GM21737 (cell line): ENCODE data around the gene TBC1D9.

Source experiments
- ATAC-seq: cut with Tn5 transposase; IDR thresholded peaks from one replicate; pipeline ENCODE4 v1.9.1; 2021; ENCODE audit warnings: mild to moderate bottlenecking, moderate library complexity; ENCODE audit not compliant: unreplicated experiment

Gene TBC1D9

DNA sequence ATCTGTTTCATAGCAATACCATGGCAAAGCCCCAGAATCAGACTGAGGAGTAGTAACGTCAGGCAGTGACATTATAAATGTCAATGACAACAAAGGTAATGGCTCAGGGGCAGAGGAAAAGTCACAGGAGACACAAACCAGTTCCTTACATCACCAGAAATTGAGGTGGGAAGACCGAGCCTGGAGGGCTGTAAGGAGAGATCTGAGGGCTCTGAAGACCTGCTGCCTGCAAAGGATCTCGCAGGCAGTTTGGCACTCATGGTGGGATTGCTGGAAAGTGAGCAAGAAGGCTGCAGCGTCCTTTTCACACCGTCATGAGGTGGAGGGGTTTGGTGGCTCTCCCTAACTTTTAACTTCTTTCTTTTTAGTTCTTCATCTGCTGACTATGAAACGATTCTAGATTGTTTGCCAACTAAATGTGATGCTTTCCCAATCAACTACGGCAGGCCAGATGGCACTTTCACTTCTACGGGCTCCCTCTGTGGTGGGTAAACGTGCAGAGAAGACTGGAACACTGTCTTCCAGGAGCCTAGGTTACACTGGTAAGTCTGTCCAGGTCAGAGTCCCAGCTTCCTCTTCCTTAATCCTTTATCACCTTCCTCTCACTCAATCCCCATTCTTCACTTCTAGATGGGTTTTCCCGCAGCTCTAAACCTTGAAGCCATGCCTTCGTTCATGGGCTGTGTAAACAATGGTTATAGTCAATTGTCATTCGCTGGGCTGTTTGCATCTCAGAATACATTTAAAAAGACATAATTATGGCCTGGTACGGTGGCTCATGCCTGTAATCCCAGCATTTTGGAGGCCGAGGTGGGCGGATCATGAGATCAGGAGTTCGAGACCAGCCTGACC lies 58.2 kb downstream of the TBC1D9 start:
- ATAC-seq = no peak

DNA sequence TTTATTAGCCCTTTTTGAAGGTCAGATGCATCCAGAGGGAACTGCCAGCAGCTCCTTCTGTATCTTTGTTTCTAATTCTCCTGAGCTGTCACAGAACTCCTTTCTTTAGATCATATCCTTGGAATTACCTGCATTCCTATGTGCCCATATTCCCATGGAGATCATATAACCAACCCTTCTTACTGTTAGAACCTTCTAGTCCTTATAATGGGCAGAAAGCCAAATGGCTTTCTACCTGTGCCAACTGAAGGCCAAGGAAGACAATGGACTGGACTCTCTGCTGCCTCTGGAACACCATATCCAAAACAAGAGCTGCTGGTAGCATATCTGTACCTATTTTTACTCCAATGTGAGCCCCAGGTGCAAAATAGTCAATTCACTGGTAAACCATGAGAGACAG lies 60.7 kb downstream of the TBC1D9 start:
- ATAC-seq = no peak

DNA sequence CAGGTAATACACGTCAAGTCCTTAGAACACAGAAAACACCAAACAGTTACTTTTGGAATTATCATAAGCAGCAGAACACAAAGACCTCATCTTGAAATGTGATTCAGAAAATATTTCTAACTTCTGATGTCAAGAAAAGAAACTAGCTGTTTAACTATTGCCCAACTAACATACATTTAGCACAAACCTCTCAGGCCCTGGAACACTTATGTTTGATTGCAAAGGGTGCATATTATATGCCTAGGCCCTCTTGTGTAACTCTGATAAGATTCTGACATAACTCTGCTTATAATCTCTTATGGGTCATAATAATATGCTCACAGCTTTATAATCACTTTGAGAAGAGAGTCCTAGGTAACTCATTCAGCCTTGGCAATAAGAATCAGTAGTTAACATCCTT lies 62.6 kb downstream of the TBC1D9 start:
- no peak for ATAC-seq

DNA sequence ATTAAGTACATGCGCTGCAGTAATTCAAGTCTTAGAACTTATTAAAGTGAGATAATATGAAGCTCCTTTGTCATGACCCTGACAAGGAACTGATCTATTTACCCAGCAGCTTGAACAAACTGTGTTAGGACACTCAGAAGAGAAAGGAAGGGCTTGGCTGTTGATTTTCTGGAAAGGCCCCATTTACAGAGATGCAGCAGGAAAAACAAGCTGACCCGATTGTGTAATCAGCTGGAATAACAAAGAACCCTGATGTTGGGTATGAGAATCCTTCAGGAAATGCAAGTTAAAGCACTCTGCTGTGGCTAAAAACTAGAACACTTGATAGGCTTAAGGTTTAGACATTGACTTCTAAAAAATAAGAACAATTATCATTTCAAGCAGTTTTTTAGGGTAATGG lies 64.8 kb downstream of the TBC1D9 start:
- ATAC-seq = no peak

DNA sequence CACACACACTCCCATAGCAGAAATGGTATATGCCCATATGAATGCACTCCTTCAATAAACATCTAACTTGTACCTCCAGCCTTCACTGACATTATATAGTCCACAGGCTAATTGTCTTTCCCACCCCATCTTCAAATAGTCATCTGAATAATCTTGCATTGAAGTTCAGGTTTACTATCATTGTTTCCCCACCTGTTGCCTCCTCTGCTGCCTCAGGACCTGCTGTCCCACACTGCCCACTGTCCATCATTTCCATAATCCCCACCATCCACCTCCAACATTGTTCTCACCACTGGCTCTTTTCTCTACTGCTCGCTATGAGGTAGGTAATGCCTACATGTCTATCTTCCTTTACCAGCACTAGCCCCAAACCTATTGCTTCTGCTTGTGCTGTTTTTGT lies 66.1 kb downstream of the TBC1D9 start:
- no peak for ATAC-seq

DNA sequence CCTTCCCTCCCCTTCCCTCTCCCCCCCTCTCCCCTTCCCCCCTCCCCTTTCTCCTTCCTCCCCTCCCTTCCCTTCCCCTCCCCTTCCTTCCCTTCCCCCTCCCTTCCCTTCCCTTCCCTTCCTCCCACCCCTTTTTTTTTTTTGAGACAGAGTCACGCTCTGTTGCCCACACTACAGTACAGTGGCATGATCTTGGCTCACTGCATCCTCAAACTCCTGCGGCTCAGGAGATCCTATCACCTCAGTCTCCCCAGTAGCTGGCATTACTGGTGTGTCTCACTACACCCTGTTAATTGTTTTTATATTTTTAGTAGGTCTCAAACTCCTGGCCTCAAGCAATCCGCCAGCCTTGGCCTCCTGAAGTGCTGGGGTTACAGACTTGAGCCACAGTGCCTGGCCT lies 66.6 kb downstream of the TBC1D9 start:
- ATAC-seq = no peak

DNA sequence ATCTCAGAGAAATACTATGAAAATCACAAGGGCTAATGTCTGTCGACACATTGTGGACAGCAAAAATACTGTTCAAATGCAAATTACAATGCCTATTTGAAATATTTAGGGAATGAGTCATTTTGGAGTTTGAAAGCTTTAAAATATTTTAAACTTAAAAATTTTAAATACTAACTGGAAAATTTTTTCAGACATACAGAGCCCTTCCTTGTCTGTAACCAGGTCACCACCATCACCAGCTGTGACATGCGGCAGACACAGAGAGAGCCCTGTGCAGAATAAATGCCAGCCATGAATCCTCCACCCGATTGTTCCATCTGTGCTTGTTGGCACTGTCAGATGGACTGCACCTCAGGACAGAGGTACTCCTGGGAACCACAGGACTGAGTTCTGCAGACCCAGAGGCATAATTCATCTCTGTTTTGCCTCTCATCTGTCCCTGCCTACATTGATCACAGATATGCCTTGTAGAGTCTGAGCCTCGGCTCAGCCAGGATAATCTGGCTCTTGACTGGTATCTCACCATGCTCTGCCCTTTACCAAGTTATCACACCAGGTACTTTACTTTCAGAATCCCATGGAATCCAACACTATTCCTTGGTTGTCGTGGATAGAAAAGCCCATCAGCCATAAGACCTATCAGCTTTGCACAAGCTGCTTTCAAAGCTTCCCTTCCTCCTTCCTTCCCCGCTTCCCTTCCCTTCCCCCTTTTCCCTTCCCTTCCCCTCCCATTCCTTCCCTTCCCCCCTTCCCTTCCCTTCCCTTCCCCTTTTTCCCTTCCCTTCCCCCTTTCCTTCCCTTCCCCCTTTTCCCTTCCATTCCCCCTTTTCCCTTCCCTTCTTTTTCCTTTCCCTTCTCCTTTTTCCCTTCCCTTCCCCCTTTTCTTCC lies 67.2 kb downstream of the TBC1D9 start:
- ATAC-seq = no peak

DNA sequence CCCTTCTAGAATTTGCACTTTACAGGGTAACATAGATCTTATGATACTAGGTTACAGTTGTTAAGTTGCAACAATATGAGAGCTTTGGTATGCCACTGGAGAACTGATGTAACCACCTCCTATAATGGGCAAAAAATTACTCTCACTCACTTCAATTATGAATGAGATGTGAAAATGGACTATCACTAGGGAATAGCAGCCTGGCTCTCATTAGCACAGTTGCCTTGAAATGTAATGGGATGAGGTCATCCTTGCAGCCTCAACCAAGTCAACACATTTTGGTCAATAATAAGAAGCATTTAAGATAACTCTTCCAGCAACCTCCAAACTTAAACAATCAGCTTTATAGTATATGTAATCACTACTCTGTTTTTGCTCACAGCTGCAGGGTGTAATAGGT lies 69.4 kb downstream of the TBC1D9 start:
- ATAC-seq = no peak

DNA sequence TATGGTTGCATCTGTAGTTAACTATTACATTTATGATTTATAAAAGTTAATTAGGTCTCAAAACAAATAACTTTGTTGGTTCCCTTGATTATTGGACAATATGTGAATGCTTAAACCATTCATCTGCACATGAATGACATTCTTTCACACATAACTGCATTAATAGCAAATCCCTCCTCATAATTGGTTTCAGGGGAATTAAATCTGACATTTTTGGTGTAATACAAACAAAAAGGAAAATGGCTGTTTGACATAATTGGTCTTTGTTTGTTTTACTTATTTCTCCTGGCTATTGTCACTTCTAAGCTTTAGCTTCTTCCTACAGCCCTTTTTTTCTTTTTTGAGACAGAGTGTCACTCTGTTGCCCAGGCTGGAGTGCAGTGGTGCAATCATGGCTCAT lies 71.9 kb downstream of the TBC1D9 start:
- ATAC-seq = no peak

DNA sequence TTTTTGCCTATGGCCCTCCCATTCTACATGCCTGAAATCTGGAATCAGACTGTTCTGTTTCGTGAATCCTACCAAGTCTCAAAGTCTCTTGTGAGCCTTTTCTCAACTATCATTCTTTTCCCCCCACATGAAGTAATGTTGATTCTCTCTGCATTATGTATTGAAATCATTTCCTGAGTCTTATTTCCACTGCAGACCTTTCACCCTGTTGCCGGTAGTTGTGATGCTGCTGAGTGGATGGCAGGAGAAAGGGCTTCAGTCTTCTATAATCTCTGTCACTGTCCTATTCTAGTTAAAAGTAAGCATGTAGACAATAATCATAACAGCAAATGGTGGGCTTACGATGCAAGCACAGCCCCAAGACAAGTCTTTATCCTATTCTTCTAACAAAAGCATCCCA lies 75.0 kb downstream of the TBC1D9 start:
- ATAC-seq = no peak

DNA sequence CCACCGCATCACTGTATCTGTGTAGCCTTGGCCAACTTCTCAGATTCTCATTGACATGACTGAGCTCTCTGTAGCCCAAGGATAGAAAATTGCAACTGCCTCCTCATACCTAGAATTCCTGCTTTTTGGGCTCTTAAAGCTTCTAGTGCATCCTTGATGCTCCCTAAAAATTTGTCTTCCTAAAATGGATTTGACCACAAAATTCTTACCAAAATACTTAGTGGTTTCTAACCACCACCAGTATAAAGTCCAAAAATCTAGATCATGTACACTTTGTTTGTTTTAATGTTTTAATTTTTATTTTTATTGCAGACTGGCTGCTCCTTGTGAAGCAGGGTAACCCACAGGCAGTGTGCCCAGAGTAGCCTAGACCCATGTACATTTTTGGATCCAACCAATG lies 75.5 kb downstream of the TBC1D9 start:
- ATAC-seq = no peak

DNA sequence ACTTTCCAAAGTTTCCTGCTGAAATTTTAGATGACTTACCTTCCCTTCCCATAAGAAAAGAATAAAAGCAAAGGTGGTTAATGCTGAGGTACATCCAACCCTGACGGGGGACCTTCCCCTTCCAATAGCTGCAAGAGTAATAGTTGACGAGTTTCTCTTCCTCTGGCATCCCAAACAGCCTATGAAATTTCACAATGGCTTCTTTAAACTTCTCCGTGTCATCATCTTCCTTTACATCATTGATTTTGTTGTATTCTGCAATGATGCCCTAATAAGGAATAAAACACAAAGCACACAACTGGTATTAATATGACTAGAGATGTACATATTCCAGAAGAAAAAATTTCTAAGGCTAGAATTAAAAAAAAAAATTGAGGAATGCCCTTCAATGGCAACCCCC lies 76.6 kb downstream of the TBC1D9 start:
- no peak for ATAC-seq

DNA sequence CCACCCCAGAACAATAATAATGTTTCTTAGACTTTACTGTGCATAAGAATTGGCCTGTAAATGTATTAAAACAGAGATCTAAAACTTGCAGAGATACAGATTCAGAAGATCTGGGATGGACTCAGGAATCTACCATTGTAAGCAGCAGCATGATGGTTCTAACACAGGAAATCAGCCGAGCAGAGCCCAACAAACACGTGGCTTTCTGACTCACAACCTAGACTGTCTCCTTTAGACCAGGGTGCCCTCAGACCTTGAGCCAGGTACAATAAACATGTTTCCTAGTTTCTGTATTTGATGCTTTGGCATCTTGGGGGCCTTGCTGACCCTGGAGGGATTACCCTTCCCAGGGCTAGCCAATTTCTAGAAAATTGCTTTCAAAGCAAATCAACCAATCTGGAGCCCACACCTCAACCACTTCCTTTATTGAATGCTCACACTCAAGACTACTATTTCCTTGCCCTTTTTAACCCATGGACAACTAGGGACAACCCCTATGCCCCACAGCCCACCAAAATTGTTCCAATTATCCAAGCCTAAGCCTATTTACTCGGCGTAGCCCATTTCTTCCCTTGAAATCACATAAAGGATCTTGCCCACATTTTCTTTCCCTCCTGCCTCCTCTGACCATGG lies 80.5 kb downstream of the TBC1D9 start:
- no peak for ATAC-seq

DNA sequence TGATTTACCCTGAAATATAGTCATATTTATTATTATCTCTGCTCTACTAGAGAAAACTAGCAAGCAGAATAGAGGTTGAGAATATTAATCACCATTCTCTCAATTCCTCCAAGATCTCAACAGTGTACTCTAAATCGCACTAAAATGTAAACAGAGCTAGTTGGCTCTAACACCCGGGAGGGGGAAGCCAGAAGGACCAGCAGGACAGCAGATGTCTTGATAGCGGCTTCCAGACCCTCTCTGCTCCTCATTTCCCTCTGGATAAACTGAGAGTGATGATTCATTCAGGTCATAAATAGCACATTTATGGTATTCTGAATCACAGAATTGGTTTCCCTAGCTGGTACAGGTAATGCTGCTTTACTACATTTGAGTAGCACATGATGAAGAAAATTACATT lies 82.5 kb downstream of the TBC1D9 start:
- no peak for ATAC-seq

DNA sequence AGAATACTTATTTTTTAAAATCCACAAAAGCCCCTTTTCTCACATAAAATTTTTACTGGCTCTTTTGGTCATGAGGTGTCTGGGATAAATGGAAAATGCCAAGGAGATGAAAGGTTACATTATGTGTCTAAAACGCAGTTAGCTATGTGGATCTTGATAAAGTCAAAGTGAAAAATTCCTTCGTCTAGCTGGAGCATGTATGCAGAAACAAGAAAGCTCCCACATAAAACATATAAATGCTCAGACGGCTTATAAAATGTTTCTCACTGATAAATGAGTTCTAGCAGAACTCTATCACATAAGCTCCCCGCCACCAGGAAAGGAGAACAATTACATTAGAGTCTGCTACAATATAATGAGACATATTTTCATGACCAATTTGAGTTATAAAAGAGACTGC lies 83.8 kb downstream of the TBC1D9 start:
- no peak for ATAC-seq

DNA sequence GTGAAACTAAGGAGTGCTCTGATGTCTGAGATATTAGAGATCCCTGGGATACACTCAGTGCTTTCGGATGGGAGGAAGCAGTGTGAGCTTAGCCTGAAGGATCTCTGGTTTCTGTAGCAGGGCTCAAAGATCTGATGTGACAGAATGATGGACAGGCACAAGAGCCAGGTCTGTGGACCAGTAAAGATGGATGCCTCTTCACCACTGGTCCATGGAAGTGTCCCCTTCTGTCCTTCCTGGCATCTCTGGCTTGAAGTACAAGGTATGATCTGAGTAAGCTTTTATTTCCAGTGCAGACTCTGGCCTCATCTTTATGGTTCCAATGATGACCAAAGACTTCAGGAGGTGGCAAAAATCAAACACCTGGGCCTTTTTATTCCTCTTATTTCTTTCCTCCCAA lies 88.1 kb downstream of the TBC1D9 start:
- ATAC-seq = no peak

DNA sequence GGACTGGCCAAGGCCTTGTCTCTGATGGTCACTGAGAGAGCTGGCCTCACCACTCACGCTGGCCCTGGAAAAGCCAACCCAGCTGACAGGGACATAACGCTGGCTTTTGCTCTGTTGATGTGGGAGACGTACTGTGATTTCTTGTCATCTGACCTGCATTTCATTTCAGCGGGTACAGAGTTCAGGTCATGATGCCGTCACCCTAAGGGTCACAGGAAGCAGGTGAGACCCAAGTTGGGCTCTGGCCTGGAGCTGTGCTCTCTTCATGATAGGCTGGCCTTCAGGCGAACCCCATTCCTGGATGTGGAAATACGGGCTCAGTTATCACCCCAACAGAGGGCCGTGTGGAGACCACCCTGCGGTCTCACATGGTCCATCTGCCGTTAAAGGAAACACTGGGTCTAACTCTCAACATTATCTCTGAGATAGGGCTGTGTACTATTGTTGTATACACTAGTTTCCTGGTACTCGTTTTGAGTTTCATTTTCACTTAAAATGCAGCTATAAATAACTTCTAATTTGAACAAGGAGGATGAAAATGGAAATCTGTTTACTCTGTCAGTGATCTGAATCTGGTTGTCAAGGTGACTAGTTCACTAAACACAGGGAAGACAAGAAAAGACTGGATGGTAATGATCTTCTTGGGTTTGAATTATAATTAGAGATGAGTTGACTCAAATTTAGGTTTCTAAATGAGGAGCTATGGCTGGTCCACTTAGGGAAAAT lies 89.1 kb downstream of the TBC1D9 start:
- ATAC-seq = no peak

DNA sequence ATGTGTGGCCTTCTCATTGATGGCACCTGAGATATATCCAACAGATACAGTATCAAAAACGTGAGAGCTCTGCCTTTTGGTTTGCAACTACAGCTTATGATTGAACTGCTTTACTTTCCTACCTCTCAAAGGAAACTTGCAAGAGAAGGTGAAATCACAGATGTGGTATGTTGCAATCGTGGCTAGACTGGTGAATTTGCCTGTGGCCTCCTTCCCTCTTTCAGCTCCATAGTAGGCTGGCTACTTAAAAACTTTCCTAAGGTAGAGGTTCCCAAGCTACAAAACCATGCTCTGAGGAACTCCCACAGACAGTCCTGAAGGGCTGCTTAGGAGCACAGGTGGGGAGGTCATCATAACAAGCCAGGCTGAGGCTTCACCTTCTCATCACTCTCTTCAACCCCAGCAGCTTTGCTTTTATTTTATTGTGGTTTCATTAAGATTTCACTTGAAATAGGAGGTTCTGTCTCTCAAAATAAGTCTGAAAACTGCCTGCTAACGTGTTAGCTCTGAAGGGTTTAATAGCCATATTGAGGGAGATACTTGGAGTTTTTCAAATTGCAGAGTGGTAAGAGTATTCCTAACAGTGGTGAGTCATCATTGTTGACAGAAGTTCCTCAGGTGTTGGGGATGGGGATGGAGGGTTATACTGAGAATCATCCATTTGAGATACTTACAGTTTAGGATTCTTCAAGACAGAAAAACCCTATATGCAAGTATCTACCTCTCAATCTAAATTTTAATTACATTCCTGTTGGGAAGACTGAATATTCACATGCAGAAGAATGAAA lies 93.9 kb downstream of the TBC1D9 start:
- no peak for ATAC-seq

DNA sequence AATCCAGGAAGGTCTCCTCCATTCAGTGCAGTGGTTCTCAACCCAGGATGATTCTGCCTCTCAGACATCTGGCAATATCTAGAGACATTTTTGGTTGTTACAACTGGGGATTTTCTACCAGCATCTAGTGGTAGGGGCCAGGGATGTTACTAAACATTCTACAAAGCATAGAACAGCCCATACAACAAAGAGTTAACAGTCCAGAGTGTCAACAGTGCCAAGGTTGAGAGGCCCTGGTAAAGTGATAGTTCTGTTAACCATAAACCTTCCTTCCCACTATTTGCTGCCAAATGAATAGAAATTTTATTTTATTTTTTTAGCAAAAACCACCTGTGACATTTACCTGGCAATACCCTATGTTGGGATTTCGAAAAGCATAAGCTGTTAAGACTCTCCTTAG lies 94.6 kb downstream of the TBC1D9 start:
- ATAC-seq = no peak
